ENCODE measurements around the gene ABI2.

ABI2 gene

GRCh38 chr2:203431391-203432185 lies 103.4 kb downstream of the ABI2 start:
- DNase-seq: no peak

- no peak for DNase-seq
These were observed 104.6 kb downstream of the ABI2 start for GRCh38 chr2:203432811-203433210.

GRCh38 chr2:203436496-203436895 lies 108.3 kb downstream of the ABI2 start:
- no peak for DNase-seq

GRCh38 chr2:203437511-203437910 lies 109.3 kb downstream of the ABI2 start:
- DNase-seq: no peak

GRCh38 chr2:203438528-203438927 lies 110.3 kb downstream of the ABI2 start:
- DNase-seq: no peak

- no peak for DNase-seq
These were observed 112.5 kb downstream of the ABI2 start for GRCh38 chr2:203440671-203441070.

- no peak for DNase-seq
These were observed 113.3 kb downstream of the ABI2 start for GRCh38 chr2:203441463-203441862.

GRCh38 chr2:203442463-203442862 lies 114.3 kb downstream of the ABI2 start:
- no peak for DNase-seq

GRCh38 chr2:203444738-203445137 lies 116.5 kb downstream of the ABI2 start:
- no peak for DNase-seq

- DNase-seq: no peak
These were observed 117.9 kb downstream of the ABI2 start for GRCh38 chr2:203446071-203446481.

- no peak for DNase-seq
These were observed 118.6 kb downstream of the ABI2 start for GRCh38 chr2:203446780-203447179.

- DNase-seq: no peak
These were observed 122.4 kb downstream of the ABI2 start for GRCh38 chr2:203450561-203450960.

GRCh38 chr2:203451011-203451410 lies 122.8 kb downstream of the ABI2 start:
- DNase-seq: no peak

GRCh38 chr2:203451689-203452088 lies 123.5 kb downstream of the ABI2 start:
- DNase-seq: no peak

- peak; percentile 59 for DNase-seq
These were observed 125.8 kb downstream of the ABI2 start for GRCh38 chr2:203453858-203454451.

GRCh38 chr2:203455209-203455608 lies 127.0 kb downstream of the ABI2 start:
- DNase-seq: no peak

- no peak for DNase-seq
These were observed 133.6 kb downstream of the ABI2 start for GRCh38 chr2:203461746-203462145.

GRCh38 chr2:203462308-203462707 lies 134.1 kb downstream of the ABI2 start:
- no peak for DNase-seq

GRCh38 chr2:203463266-203463678 lies 135.1 kb downstream of the ABI2 start:
- DNase-seq: no peak

GRCh38 chr2:203469546-203469945 lies 141.4 kb downstream of the ABI2 start:
- no peak for DNase-seq

- DNase-seq: no peak
These were observed 142.2 kb downstream of the ABI2 start for GRCh38 chr2:203470371-203470770.

- no peak for DNase-seq
These were observed 143.1 kb downstream of the ABI2 start for GRCh38 chr2:203471323-203471722.

- no peak for DNase-seq
These were observed 148.7 kb downstream of the ABI2 start for GRCh38 chr2:203476881-203477280.

- no peak for DNase-seq
These were observed 152.4 kb downstream of the ABI2 start for GRCh38 chr2:203480623-203481022.

Data from CD4-positive, alpha-beta T cell treated with Interleukin-17A for 1 hour (primary cell).